ENCODE results near the gene ZMAT3. TPM values are rescaled to one million over a fixed set of nuclear protein-coding genes. Genes with fewer than 3 reads are reported as not detected.

Gene ZMAT3, protein sequence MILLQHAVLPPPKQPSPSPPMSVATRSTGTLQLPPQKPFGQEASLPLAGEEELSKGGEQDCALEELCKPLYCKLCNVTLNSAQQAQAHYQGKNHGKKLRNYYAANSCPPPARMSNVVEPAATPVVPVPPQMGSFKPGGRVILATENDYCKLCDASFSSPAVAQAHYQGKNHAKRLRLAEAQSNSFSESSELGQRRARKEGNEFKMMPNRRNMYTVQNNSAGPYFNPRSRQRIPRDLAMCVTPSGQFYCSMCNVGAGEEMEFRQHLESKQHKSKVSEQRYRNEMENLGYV
- 9.7 TPM for total RNA-seq

DNA sequence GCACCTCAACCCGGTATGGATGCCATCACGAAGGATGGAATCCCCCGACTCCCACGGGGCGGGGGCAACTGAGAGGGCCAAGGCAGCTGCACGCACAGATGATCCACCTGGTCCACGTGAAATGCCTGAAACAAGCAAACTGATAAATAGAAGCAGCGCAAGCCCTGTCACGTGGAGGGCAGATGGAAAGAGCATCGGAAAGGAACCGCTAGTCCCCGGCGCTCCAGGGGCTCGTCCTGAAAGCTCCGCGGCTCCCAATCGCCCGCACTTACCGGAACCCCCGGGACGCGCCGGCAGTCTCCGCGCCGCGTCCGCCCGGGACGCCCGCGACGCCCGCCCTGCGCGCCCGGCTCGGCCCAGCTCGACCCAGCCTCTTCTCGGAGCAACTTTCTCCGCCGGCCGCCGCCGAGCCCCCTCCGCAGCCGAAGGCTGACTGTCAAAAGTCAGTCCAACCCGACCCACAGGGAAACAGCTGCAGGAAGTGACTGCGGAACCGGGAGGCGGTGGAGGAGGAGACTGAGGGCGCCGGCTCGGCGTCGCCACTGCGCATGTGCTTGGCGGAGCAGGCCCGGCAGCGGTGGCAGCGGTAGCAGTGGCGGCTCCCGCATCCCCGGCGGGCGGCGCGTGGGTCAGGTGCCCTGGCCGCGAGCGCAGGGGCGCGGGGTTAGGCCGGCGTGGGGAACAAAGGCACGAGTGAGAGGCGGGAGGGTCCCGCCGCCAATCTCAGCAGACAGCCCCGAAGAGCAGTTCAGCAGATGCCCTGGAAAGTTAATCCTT lies at the start of gene ZMAT3:
ZMAT3 (minus strand) TSS at position 487 of the 777 bp plus-strand sequence. CDS start 4,057 bp downstream, outside the sequence.

Small RNA genes within 50 kb of the gene (small RNA-seq; reads per million reads assigned to genes)
- not detected for gene RF00019 (ENCODE audit: low replicate concordance)

Other genes with a start within 250 kb of the ZMAT3 start
- gene PIK3CA, start 76.5 kb upstream of the ZMAT3 start, total RNA-seq = 77.6 TPM
- 9.7 TPM for gene KCNMB3, start 179.3 kb upstream of the ZMAT3 start, total RNA-seq